Activated CD4-positive, CD25-positive, alpha-beta regulatory T cell treated with anti-CD3 and anti-CD28 coated beads, Interleukin-2, amount 50 U/mL, for 72 hours (primary cell): ENCODE measurements around the gene MYO15A.

Source experiments
- DNase-seq: peaks from one replicate; pipeline ENCODE4 v3.0.0; 2021

Gene MYO15A

GRCh38 chr17:18225642-18226283, 117.2 kb downstream of the MYO15A start:
- no peak for DNase-seq

GRCh38 chr17:18226284-18226945, 117.9 kb downstream of the MYO15A start:
- DNase-seq = no peak

- no peak for DNase-seq
These were observed 119.1 kb downstream of the MYO15A start for GRCh38 chr17:18227635-18228034.

- DNase-seq = no peak
These were observed 119.7 kb downstream of the MYO15A start for GRCh38 chr17:18228176-18228682.

- DNase-seq = no peak
These were observed 120.7 kb downstream of the MYO15A start for GRCh38 chr17:18229254-18229653.
